Measurements from ENCODE around the gene SLC2A4RG.
A peak's percentile ranks its signal among the peaks of the same experiment; 100 is the strongest.
"Not testable (repeated sequence)": the region's sequence is repeated elsewhere in the genome, so short reads cannot be mapped to it uniquely, and the experiment has no call there.

SLC2A4RG gene

DNA sequence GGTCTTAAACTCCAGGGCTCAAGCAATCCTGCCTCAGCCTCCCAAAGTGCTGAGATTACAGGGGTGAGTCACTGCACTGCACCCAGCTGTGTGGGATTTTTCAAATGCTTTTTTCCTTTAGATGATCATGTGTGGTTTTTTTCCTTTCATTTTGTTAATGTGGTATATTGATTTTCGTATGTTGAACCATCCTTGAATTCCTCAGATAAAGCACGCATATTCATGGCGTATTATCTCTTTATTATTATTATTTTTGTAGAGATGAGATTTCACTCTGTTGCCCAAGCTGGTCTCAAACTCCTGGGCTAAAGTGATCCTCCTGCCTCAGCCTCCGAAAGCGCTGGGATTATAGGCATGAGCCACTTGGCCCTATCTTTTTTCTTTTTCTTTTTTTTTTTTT is 24.7 kb upstream of the SLC2A4RG start:
- DNase-seq (ENCODE audit: low spot score), result no peak

DNA sequence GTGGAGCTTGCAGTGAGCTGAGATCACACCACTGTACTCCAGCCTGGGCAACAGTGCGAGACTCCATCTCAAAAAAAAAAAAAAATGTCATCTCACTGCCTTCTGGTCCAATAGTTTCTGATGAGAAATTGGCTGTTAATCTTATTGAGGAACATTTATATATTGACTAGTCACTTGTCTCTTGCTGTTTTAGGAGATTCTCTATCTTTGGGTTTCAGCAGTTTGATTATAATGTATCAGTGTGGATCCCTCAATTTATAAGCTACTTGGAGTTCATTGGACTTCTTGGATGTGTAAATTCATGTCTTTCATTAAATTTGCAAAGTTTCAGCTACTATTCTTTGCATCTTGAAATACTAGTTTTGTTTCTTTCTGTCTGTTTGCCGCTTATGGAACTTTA is 20.6 kb upstream of the SLC2A4RG start:
- no peak for DNase-seq (ENCODE audit: low spot score)

DNA sequence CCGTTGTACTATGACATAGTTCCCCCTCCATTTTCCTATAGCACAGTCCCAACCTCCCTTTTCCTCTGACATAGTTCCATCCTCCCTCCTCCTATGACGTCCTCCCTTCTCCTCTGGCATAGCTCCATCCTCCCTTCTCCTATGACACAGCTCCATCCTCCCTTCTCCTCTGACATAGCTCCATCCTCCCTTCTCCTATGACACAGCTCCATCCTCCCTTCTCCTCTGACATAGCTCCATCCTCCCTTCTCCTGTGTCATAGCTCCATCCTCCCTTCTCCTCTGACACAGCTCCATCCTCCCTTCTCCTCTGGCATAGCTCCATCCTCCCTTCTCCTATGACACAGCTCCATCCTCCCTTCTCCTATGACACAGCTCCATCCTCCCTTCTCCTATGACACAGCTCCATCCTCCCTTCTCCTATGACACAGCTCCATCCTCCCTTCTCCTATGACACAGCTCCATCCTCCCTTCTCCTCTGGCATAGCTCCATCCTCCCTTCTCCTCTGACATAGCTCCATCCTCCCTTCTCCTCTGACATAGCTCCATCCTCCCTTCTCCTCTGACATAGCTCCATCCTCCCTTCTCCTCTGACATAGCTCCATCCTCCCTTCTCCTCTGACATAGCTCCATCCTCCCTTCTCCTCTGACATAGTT is 16.5 kb upstream of the SLC2A4RG start:
- not testable (repeated sequence) for DNase-seq (ENCODE audit: low spot score)

DNA sequence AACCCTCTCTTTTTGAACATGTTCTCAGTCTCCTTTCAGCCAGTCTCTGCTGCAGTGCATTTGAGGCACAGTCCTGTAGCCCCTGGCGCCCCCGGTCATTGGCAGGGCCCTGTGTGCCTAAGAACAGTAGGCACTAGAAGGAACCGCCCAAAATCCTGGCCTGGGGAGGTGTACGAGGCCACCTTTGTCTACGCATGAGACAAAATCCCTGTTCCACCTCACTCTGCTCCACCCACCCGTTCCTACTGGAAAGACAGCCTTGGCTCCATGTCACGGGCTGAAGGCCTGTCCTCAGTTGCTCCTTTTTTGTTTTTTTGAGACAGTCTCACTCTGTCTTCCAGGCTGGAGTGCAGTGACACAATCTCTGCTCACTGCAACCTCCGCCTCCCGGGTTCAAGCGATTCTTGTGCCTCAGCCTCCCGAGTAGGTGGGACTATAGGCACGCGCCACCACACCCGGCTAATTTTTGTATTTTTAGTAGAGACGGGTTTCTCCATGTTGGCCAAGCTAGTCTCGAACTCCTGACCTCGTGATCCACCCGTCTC is 9.3 kb upstream of the SLC2A4RG start:
- not testable (repeated sequence) for DNase-seq (ENCODE audit: low spot score)

DNA sequence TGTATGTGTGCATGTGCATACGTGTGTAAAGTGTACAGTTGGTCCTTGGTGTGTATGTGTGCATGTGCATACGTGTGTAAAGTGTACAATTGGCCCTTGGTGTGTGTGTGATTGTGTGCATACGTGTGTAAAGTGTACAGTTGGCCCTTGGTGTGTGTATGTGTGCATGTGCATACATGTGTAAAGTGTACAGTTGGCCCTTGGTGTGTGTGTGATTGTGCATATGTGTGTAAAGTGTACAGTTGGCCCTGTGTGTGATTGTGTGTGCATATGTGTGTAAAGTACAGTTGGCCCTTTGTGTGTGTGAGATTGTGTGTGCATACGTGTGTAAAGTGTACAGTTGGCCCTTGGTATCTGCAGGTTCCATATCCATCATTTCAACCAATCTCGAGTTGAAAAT is 8.2 kb upstream of the SLC2A4RG start:
- DNase-seq (ENCODE audit: low spot score), result no peak

DNA sequence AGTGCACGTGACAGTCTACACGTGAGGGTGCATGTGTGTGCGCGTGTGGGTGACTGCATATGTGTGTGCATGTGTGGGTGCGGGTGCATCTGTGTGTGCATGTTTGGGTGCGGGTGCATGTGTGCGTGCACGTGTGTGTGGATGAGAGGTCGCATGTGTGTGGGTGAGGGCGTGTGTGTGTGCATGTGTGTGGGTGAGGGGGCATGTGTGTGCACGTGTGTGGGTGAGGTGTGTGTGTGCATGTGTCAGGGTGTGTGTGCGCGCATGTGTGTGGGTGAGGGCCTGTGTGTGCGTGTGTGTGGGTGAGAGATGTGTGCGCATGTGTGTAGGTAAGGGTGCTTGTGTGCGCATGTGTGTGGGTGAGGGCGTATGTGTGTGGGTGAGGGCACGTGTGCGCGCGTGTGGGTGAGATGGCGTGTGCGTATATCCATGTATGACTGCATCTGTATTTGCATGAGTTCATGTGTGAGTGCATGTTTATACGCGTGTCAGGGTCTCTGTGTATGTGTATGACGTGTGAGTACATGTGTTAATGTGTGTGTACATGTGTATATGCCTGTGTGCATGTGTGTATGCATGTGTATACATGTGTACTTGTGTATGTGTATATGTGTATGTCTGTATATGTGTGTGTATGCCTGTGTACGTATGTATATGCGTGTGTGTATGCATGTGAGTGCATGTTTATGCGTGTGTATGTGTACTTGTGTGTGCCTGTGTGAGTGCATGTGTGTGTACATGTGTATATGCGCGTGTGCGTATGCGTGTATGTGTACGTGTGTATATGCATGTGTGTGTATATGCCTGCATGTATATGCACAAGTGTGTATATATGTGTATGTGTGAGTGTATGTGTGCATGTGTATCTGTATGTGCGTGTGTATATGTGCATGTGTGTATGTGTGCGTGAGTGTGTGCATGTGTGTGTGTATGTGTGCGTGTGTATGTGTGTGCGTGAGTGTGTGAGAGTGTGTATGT is 7.2 kb upstream of the SLC2A4RG start:
- no peak for DNase-seq (ENCODE audit: low spot score)

DNA sequence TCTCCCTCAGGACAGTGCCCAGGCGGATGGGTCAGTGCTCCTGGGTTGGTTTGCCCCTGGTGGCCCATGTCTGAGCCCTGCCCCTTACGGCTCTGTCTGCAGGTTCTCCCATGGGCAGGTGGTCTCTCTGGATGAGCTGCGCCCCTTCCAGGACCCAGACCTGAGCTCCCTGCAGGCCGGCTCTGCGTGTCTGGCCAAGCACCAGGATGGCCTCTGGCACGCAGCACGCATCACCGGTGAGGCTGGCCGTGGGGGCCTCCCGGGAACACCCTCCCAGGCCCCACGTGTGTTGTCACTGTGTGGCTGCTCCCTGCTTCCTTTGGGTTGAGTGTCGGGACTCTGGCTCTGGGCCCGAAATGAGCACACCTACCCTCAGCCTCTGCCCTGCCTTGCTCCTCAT is 6.5 kb upstream of the SLC2A4RG start:
- no peak for DNase-seq (ENCODE audit: low spot score)

DNA sequence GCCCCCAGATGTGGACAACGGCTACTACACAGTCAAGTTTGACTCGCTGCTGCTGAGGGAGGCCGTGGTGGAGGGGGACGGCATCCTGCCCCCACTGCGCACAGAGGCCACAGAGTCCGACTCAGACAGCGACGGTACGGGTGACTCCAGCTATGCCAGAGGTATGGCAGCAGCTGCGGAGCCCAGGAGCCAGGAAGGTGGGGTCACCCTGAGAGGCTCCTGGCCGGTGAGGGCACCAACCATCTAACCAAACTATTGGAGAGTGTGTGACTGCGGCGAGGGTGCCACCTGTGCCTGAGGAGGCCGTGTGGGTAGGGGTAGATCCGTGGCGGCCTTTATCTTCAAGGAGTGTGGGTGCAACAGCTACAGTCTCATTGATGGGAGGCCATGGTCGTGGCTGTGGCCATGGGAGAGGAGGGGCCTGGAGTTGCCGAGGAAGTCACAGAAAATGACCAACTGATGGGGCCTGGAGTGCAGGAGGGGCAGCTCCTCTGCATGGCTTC is 5.9 kb upstream of the SLC2A4RG start:
- DNase-seq (ENCODE audit: low spot score), result no peak

DNA sequence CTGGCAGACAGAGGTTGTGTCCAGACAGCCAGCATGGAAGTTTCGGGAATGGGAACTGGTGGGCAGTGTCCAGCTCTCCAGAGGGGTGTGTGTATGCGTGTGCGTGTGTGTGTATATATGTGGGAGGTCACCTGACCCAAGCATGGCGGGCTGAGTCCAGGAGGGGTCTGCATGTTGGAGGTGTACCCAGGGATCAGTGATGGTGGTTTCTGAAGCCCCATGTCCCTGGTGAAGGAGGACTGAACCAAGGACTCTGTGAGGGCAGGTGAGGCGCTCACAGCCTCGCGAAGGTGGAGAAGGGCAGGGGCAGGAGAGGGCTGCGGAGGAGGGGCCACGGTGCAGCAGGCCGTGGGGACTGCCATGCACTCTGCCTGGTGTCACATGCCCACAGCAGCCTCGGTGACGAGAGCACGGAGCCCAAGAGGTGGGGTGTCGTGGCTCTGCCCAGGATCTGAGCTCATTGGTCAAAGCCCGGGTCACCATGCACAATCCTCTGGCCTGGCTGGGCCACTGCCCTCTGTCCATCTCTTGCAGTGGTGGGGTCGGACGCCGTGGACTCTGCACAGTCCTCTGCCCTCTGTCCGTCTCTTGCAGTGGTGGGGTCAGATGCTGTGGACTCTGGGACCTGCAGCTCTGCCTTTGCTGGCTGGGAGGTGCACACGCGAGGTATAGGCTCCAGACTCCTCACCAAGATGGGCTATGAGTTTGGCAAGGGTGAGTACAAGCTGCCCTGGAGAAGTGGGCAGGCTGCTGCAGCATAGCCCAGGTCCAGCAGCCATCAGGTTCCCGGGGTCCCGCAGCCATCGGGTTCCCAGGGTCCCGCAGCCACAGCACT is 5.2 kb upstream of the SLC2A4RG start:
- no peak for DNase-seq (ENCODE audit: low spot score)

DNA sequence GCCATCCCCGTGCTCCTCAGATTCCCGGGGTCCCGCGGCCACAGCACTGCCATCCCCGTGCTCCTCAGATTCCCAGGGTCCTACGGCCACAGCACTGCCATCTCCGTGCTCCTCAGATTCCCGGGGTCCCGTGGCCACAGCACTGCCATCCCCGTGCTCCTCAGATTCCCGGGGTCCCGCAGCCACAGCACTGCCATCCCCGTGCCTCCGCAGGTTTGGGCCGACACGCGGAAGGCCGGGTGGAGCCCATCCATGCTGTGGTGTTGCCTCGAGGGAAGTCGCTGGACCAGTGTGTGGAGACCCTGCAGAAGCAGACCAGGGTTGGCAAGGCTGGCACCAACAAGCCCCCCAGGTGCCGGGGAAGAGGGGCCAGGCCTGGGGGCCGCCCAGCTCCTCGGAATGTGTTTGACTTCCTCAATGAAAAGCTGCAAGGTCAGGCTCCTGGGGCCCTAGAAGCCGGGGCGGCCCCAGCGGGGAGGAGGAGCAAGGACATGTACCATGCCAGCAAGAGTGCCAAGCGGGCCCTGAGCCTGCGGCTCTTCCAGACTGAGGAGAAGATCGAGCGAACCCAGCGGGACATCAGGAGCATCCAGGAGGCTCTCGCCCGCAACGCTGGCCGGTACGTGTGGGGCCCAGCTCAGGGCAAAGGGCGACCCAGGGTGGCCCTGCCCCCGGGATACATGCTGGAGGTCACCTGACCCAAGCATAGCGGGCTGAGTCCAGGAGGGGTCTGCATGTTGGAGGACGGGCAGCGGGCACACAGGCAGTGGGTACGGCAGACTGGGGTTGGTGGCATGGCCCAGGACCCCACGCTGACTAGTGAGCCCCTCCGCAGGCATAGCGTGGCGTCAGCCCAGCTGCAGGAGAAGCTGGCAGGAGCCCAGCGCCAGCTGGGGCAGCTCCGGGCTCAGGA is 4.4 kb upstream of the SLC2A4RG start:
- no peak for DNase-seq (ENCODE audit: low spot score)

DNA sequence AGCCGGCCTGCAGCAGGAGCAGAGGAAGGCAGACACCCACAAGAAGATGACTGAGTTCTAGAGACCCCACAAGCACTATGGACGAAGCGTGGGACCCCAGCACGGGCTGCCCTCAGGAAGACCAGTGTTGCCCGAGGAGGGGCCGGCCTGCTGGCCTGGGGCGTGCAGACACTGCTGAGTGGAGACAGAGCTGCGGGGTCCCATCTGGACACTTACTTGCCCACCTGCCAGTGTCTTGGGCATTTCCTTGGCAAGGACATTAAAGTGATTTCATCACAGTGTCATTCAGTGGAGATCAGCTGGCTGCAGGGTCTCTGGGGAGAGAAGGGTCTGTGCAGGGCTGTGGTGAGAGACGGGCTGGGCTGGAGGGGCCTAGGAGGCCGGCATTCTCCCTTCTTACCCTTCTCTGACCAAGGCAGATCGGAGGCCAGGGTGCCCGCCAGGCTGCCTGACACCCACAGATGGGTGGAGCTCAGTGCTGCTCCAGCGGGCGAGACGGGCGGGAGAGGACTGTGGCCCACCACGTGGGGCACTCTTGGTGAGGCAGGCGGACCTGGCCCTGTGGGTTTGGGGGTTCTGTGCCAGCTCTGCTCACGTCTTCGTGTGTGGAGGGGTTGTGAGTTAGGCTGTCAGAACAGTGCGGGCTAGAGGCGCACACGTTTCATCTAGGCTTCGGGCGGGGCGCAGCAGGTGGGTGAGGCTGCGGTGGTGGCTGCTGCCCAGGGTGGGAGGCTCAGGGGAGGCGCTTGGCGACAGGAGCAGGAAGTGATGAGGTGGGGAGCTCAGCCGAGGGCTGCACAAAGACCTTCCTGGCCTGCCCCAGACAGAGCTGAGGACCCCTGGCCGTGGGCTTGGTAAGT is 3.5 kb upstream of the SLC2A4RG start, which contains the start of gene LIME1:
Gene LIME1, plus strand, starts transcription at position 806 of the 860 bp plus-strand sequence. CDS start 886 bp downstream, outside the sequence.
- no peak for DNase-seq (ENCODE audit: low spot score)

DNA sequence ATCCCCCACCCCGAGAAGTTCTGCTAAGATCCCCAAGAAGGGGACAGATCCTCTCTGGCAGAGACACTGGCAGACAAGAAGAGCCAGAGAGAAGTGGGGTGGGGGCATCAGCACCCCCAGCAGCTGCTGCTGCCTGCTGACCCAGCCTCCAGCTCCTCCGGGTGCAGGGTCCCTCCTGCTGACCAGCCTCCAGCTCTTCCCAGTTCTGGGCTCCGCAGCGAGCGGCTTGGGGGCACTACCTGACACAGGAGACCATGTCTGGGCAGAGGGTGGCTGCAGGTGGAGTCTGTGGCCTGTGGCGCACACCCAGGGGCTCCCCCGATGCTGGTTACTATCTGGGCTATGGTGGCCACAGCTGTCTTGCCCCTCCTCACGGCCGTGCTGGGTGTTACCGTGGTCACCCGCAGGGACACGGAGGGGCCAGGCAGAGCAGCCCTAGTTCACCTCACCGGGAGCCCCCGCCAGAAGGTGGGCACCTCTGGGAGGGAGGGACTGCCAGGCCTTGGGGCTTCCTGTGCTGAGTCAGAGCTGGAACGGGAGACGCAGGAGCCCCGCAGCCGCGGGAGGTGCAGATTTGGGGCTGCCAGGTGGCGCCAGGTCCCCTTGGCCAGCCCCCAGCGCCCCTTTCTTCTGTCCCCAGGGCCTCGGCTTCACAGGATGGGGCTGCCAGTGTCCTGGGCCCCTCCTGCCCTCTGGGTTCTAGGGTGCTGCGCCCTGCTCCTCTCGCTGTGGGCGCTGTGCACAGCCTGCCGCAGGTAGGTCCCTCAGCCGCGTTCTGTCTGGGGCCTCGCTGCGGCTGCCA is 2.5 kb upstream of the SLC2A4RG start:
- no peak for DNase-seq (ENCODE audit: low spot score)

DNA sequence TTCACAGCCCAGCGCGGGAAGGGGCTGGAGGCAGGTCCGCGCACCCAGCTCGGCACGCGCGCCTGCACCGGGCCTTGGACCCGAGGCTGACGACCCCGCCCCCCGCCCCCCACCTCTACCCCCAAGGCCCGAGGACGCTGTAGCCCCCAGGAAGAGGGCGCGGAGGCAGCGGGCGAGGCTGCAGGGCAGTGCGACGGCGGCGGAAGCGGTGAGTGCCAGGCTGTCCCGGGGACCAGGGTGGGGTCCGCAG is 2.0 kb upstream of the SLC2A4RG start:
- DNase-seq (ENCODE audit: low spot score), result no peak

DNA sequence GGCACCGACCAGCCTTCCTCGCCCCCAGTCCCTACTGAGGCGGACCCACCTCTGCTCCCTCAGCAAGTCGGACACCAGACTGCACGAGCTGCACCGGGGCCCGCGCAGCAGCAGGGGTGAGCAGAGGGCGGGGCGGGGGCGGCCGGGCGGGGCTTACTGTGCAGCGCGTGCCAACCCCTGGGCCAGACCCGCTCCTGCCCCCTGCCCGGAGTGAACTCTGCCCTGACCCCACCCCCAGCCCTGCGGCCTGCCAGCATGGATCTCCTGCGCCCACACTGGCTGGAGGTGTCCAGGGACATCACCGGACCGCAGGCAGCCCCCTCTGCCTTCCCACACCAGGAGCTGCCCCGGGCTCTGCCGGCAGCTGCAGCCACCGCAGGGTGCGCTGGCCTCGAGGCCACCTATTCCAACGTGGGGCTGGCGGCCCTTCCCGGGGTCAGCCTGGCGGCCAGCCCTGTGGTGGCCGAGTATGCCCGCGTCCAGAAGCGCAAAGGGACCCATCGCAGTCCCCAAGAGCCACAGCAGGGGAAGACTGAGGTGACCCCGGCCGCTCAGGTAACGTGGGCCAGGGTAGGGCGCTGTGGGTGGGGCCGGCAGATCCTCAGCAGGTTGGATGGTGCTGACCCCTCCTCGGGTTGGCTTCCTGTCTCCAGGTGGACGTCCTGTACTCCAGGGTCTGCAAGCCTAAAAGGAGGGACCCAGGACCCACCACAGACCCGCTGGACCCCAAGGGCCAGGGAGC is 1.5 kb upstream of the SLC2A4RG start:
- no peak for DNase-seq (ENCODE audit: low spot score)

DNA sequence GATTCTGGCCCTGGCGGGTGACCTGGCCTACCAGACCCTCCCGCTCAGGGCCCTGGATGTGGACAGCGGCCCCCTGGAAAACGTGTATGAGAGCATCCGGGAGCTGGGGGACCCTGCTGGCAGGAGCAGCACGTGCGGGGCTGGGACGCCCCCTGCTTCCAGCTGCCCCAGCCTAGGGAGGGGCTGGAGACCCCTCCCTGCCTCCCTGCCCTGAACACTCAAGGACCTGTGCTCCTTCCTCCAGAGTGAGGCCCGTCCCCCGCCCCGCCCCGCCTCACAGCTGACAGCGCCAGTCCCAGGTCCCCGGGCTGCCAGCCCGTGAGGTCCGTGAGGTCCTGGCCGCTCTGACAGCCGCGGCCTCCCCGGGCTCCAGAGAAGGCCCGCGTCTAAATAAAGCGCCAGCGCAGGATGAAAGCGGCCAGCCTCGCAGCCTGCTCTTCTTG is 868 bp upstream of the SLC2A4RG start:
- no peak for DNase-seq (ENCODE audit: low spot score)

DNA sequence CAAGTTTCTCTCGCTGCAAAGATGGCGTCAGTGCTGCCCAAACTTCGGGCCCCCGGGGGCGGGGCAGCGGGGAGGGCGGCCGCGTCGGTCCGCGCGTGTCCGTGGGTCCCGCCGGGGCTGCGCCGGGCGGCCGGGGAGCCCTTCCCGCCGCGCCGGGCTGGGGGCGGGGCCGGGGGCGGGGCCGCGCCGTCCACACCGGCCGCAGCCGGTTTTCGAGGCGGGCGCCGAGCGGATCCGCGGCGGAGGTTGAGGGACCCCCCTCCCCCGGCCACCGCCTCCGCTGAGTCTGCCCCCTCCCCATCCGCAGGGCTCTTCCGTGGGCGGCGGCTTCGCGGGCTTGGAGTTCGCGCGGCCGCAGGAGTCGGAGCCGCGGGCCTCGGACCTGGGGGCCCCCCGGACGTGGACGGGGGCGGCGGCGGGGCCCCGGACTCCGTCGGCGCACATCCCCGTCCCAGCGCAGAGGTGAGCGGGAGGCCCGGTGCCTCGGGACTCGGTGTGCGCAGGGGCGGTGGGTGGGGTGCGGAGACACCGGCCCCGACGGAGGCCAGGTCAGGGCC is 572 bp downstream of the SLC2A4RG start:
- DNase-seq (ENCODE audit: low spot score), result peak; percentile 7

DNA sequence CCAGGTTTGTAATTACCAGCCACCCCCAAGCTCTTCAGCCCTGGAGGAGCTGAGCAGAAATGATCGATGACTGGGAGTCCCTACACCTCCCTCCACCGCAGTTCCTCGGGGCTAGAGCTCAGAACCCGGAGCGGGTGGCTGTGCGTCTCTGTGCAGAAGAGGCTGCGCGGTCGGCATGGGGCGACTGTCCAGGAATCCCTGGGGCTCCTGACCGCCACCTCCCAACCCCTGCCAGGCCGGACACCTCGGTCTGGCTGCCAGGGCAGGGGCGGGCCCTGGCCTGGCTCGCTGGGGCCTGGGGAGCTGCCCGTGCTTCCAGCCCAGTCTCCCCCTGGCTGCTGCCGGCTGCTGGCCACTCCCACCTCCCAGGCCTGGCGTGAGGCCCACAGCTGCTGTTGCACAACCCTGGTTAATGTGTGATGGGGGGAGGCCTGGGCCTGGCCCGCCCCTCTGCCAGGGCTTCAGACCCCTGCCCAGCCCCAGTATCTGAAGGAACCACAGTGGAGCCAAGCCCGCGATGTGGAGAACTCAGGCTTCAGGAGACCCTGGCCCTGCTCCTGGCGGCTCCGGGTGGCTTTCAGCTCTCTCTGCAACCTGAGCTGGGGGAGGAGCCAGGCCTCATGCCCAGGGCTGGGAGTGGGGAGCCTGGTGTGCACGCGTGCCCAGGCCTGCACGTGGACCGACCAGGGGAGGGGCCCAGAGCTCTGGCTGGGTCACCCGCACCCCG is 1.2 kb downstream of the SLC2A4RG start:
- DNase-seq (ENCODE audit: low spot score), result peak; percentile 76

DNA sequence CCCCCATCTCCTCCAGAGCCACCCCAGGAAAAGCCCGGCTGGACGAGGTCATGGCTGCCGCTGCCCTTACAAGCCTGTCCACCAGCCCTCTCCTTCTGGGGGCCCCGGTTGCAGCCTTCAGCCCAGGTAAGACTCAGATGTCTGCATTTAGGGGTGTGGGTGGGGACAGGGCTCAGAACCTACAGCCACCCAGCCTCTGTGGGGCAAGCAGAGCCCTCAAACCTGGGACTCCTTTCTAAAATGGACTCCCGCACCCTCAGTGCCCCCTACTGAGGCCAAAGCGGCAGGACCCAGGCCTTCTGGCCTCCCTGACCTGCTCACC is 1.7 kb downstream of the SLC2A4RG start:
- no peak for DNase-seq (ENCODE audit: low spot score)

All from LoVo (cell line).